Memory B cell (primary cell): Measurements from ENCODE around the gene KRT1.
"Not testable (repeated sequence)": the region's sequence is repeated elsewhere in the genome, so short reads cannot be mapped to it uniquely, and the experiment has no call there.

ENCODE experiments used
- ATAC-seq: fragments of 150-1000 bp; cut with Tn5 transposase; 2 replicates; pipeline ENCODE4 v1.10.0; 2021; ENCODE audit warnings: low read depth, mild to moderate bottlenecking, moderate library complexity
- DNase-seq, 2 donors: peaks; one replicate each; pipeline ENCODE4 v3.0.0; 2022; ENCODE audit warnings: low spot score in 2 of 2
- H3K27ac Mint-ChIP-seq: one replicate; pipeline ENCODE4 v1.8.0; 2022; ENCODE audit warnings: mild to moderate bottlenecking, moderate library complexity, mixed read lengths
- H3K27me3 Mint-ChIP-seq: one replicate; pipeline ENCODE4 v1.8.0; 2022; ENCODE audit warnings: mixed read lengths
- H3K36me3 Mint-ChIP-seq: one replicate; pipeline ENCODE4 v1.8.0; 2022; ENCODE audit warnings: mild to moderate bottlenecking, mixed read lengths
- H3K4me1 Mint-ChIP-seq: one replicate; pipeline ENCODE4 v1.8.0; 2022; ENCODE audit warnings: mixed read lengths
- H3K4me3 Mint-ChIP-seq: one replicate; pipeline ENCODE4 v1.8.0; 2022; ENCODE audit warnings: mild to moderate bottlenecking, moderate library complexity, mixed read lengths
- H3K9me3 Mint-ChIP-seq: one replicate; pipeline ENCODE4 v1.8.0; 2022; ENCODE audit warnings: mixed read lengths

KRT1 gene

GRCh38 chr12:52669941-52670340 is 10.3 kb downstream of the KRT1 start:
- H3K36me3 Mint-ChIP-seq, H3K4me1 Mint-ChIP-seq, ATAC-seq, H3K9me3 Mint-ChIP-seq, DNase-seq, H3K4me3 Mint-ChIP-seq, H3K27ac Mint-ChIP-seq: not testable (repeated sequence)
- peaks cover 11% of the 10 kb centered on the region for H3K27me3 Mint-ChIP-seq

GRCh38 chr12:52669426-52669825 is 10.8 kb downstream of the KRT1 start:
- no peak overlapping the region for H3K27ac Mint-ChIP-seq
- peaks cover 11% of the 10 kb centered on the region for H3K27me3 Mint-ChIP-seq
- H3K4me1 Mint-ChIP-seq, result no peaks in the 10 kb centered on the region
- no peaks in the 10 kb centered on the region for H3K9me3 Mint-ChIP-seq
- no peak overlapping the region for H3K4me3 Mint-ChIP-seq
- ATAC-seq (no peak), DNase-seq (no peak)
- H3K36me3 Mint-ChIP-seq, result no peaks in the 10 kb centered on the region

- ATAC-seq, result no peak
- no peaks in the 10 kb centered on the region for H3K9me3 Mint-ChIP-seq
- DNase-seq, result no peak
- no peaks in the 10 kb centered on the region for H3K4me1 Mint-ChIP-seq
- no peak overlapping the region for H3K4me3 Mint-ChIP-seq
- H3K27ac Mint-ChIP-seq, result no peak overlapping the region
- peaks cover 13% of the 10 kb centered on the region for H3K27me3 Mint-ChIP-seq
- H3K36me3 Mint-ChIP-seq, result no peaks in the 10 kb centered on the region
Measured at GRCh38 chr12:52667931-52668330, 12.3 kb downstream of the KRT1 start.

- Mint-ChIP-seq H3K9me3 (no peaks in the 10 kb centered on the region), H3K4me1 (no peaks in the 10 kb centered on the region), H3K4me3 (no peak overlapping the region), H3K27me3 (peaks cover 13% of the 10 kb centered on the region), H3K36me3 (no peaks in the 10 kb centered on the region), H3K27ac (no peak overlapping the region)
- ATAC-seq (no peak), DNase-seq (no peak)
Measured at GRCh38 chr12:52667509-52667908, 12.7 kb downstream of the KRT1 start.

- no peaks in the 10 kb centered on the region for H3K9me3 Mint-ChIP-seq
- no peak overlapping the region for H3K4me3 Mint-ChIP-seq
- no peaks in the 10 kb centered on the region for H3K36me3 Mint-ChIP-seq
- no peak overlapping the region for H3K27ac Mint-ChIP-seq
- H3K27me3 Mint-ChIP-seq, result peaks cover 14% of the 10 kb centered on the region
- no peak for ATAC-seq
- no peak for DNase-seq
- no peaks in the 10 kb centered on the region for H3K4me1 Mint-ChIP-seq
Measured at GRCh38 chr12:52666471-52666870, 13.7 kb downstream of the KRT1 start.

- Mint-ChIP-seq H3K4me3 (no peak overlapping the region), H3K4me1 (no peaks in the 10 kb centered on the region), H3K27ac (no peak overlapping the region), H3K9me3 (no peaks in the 10 kb centered on the region), H3K36me3 (no peaks in the 10 kb centered on the region), H3K27me3 (peaks cover 18% of the 10 kb centered on the region)
- DNase-seq (no peak), ATAC-seq (no peak)
Measured at GRCh38 chr12:52663420-52663819, 16.8 kb downstream of the KRT1 start.

- H3K4me3 Mint-ChIP-seq, result no peak overlapping the region
- no peak overlapping the region for H3K27ac Mint-ChIP-seq
- no peaks in the 10 kb centered on the region for H3K9me3 Mint-ChIP-seq
- ATAC-seq (no peak), DNase-seq (no peak)
- no peaks in the 10 kb centered on the region for H3K36me3 Mint-ChIP-seq
- no peaks in the 10 kb centered on the region for H3K4me1 Mint-ChIP-seq
- H3K27me3 Mint-ChIP-seq, result peaks cover 15% of the 10 kb centered on the region
Measured at GRCh38 chr12:52662918-52663229, 17.3 kb downstream of the KRT1 start.

- Mint-ChIP-seq H3K9me3 (no peaks in the 10 kb centered on the region), H3K36me3 (no peaks in the 10 kb centered on the region), H3K27ac (no peak overlapping the region), H3K27me3 (peaks cover 15% of the 10 kb centered on the region), H3K4me3 (no peak overlapping the region), H3K4me1 (no peaks in the 10 kb centered on the region)
- no peak for DNase-seq
- no peak for ATAC-seq
Measured at GRCh38 chr12:52662093-52662917, 17.9 kb downstream of the KRT1 start.

GRCh38 chr12:52661668-52662067 is 18.5 kb downstream of the KRT1 start:
- no peaks in the 10 kb centered on the region for H3K4me1 Mint-ChIP-seq

GRCh38 chr12:52660934-52661499 is 19.2 kb downstream of the KRT1 start:
- no peaks in the 10 kb centered on the region for H3K4me1 Mint-ChIP-seq
- no peaks in the 10 kb centered on the region for H3K9me3 Mint-ChIP-seq
- DNase-seq (no peak), ATAC-seq (no peak)
- no peaks in the 10 kb centered on the region for H3K36me3 Mint-ChIP-seq
- H3K27ac Mint-ChIP-seq, result no peak overlapping the region
- peaks cover 15% of the 10 kb centered on the region for H3K27me3 Mint-ChIP-seq
- no peak overlapping the region for H3K4me3 Mint-ChIP-seq

More at GRCh38 chr12:52661668-52662067, 18.5 kb downstream of the KRT1 start:
- Mint-ChIP-seq H3K27ac (no peak overlapping the region), H3K4me3 (no peak overlapping the region), H3K36me3 (no peaks in the 10 kb centered on the region), H3K27me3 (peaks cover 15% of the 10 kb centered on the region), H3K9me3 (no peaks in the 10 kb centered on the region)
- ATAC-seq (no peak), DNase-seq (no peak)

GRCh38 chr12:52659951-52660350 is 20.3 kb downstream of the KRT1 start:
- DNase-seq, result no peak
- Mint-ChIP-seq H3K4me3 (no peak overlapping the region), H3K27me3 (peaks cover 14% of the 10 kb centered on the region), H3K4me1 (no peaks in the 10 kb centered on the region), H3K9me3 (no peaks in the 10 kb centered on the region), H3K27ac (no peak overlapping the region), H3K36me3 (no peaks in the 10 kb centered on the region)
- ATAC-seq, result no peak

GRCh38 chr12:52659395-52659794 is 20.8 kb downstream of the KRT1 start:
- Mint-ChIP-seq H3K36me3 (no peaks in the 10 kb centered on the region), H3K4me1 (no peaks in the 10 kb centered on the region), H3K27me3 (peaks cover 14% of the 10 kb centered on the region), H3K27ac (no peak overlapping the region), H3K9me3 (no peaks in the 10 kb centered on the region), H3K4me3 (no peak overlapping the region)
- no peak for DNase-seq
- ATAC-seq, result no peak

- peaks cover 10% of the 10 kb centered on the region for H3K27me3 Mint-ChIP-seq
Measured at GRCh38 chr12:52658196-52658595, 22.0 kb downstream of the KRT1 start.

GRCh38 chr12:52657250-52657902 is 22.8 kb downstream of the KRT1 start:
- Mint-ChIP-seq H3K27me3 (peaks cover 9% of the 10 kb centered on the region), H3K27ac (no peak overlapping the region), H3K9me3 (no peaks in the 10 kb centered on the region), H3K36me3 (no peaks in the 10 kb centered on the region), H3K4me1 (no peaks in the 10 kb centered on the region), H3K4me3 (no peak overlapping the region)
- DNase-seq, result no peak
- ATAC-seq, result no peak

More at GRCh38 chr12:52658196-52658595, 22.0 kb downstream of the KRT1 start:
- Mint-ChIP-seq H3K4me3 (no peak overlapping the region), H3K4me1 (no peaks in the 10 kb centered on the region), H3K36me3 (no peaks in the 10 kb centered on the region), H3K27ac (no peak overlapping the region), H3K9me3 (no peaks in the 10 kb centered on the region)
- no peak for ATAC-seq
- no peak for DNase-seq
